NCI-H526 treated with DMSO at 0.1 percent for 48 hours (cell line): ENCODE measurements around the gene EPS8L3.

Source experiments
- DNase-seq: peaks from one replicate; lab custom pipeline; 2025; lab: John Stamatoyannopoulos, UW

The EPS8L3 gene

GRCh38 chr1:109793089-109793485 lies 29.4 kb upstream of the EPS8L3 start:
- no peak for DNase-seq

DNA sequence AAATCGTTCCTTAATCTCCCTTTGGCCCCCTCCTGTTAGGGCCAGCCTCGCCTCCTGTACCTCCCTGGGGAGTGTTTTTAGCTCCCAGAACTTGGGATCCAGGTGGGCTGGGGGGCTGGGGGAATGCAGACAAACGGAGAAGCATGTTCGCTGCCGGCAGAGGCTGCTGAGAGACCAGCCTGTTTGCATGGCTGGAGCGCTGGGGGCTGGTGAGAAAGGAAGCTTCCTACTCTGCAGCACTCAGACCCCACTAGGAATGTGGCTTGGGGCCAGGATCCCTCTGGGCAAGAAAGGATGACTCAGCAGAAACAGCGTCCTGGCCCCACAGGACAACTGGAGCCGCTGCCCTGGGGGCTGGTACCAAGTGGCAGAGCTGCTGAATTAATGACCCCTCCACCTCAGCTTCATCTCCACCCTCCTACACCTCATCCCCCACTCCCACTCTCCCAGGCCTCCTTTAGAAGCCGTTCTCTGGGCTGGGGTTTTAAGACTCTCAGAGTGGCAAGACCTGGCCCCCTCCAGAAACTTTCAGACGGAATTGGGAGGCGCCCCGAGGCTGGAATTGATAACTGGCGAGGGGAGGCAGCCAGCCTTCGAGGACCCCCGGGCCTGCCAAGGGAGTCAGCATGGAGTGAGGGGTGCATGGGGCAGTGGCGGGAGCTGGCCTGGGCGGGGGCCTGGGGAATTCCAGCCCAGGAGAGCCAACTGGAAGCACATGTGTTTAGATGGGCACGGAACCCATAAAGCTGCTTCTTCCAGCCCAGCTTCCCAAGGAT lies 28.5 kb upstream of the EPS8L3 start:
- peak; percentile 11 for DNase-seq

GRCh38 chr1:109791495-109792043 lies 27.8 kb upstream of the EPS8L3 start:
- no peak for DNase-seq

GRCh38 chr1:109790735-109791494 lies 27.2 kb upstream of the EPS8L3 start:
- DNase-seq = no peak

DNA sequence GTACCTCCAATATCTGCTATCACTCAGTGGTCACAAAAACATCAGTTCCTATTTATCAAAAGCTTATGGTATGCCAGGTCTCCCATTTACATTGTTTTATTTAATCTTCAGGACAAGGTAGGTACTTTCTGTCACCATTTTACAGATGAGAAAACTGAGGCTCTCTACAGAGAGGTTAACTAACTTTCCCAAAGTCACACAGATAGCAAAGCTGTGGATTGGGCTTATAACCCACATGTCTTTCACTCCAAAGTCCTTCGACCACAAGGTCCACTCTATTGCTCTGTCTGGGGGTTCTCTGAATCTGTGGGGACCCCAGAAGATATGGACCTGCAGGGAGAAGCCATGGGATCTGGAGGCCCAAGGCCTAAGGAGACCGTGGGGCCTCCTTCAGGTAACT lies 26.6 kb upstream of the EPS8L3 start:
- no peak for DNase-seq

- DNase-seq = no peak
Measured at GRCh38 chr1:109789551-109790180, 25.9 kb upstream of the EPS8L3 start.

DNA sequence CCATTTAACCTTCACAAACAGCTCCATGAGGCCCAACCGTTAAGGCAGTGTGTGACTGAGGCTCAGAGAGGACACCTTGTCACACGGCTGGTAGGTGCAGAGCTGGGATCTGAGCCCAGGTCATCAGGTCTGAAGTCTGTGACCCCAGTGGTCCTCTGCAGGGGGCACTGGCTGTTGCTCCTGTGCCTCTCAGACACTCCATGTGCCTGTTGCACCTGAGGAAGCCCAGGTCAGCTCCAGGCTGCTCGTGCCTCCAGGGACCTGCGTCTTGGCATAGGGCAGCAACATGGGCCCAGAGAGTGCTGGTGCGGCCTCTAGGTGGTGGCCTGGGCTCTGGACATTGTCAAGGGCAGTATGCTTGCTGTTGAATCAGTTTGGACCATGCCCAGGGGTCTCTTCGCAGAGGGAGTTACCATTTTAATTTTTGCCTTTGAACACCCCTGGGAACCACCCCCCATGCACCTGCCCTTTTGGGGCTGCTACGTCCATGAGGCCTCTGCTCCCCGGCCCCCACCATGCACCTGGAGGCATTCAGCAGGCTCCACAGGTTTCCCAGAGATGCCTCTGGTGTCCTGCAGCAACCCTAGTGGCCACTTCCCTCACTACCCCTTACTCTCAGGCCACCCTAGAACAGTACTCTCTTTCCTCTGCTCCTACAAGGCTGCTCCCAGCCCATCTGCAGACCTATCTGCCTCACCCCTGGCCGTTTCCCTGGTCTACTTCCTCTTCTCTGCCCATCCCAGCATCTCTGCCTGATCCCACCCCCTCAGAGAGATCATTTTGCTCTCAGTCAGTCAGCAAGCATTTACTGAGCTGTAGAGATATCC lies 25.2 kb upstream of the EPS8L3 start:
- DNase-seq = no peak

GRCh38 chr1:109787845-109788601 lies 24.3 kb upstream of the EPS8L3 start:
- no peak for DNase-seq

DNA sequence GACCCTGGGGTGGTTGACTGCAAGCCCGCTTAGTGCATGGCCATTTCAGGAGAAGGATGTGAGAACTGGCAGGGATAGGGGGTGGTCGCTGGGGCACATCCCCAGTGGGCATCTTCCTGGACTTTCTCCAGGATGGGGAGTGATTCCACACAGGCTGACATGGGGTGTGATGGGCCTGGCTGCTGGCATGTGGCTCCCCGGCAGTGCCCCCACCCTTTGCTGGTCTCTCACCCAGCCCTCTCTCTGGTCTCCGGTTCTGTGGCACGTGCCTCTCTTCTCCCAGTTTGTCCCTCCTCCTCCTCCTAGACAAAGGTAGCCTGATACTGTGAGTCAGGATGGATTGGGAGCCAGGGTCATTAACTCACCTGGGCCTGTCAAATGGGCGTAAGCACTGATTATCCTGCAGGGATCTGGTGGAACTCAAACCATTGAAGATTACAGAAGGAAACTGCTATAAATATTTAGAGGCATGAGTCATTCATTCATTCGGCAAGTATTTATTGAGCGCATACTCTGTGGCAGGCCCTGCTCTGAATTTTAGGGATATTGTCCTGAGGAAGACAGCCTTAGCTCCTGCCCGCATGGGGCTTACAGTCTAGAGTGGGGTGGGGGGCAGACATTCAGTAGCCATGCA lies 23.6 kb upstream of the EPS8L3 start:
- DNase-seq = no peak

GRCh38 chr1:109786531-109787021 lies 22.9 kb upstream of the EPS8L3 start:
- DNase-seq = no peak

DNA sequence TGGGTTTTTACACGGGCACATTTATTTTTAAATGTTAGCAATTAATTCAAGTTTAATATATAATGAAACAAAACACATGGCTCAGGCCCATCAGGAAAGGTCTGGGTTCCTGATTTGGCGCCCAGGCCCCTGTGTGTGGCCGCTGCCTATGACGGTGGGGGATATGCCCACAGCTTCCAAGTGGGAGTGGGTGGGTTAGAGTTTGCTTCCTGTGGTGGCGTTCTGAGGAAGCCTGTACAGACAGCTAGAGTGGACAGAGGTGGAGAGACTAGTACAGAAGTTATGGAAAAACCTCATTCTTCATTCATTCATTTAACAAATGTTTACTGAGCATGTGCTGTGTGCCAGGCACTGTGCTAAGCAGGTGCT lies 22.4 kb upstream of the EPS8L3 start:
- no peak for DNase-seq

GRCh38 chr1:109785446-109786111 lies 21.9 kb upstream of the EPS8L3 start:
- DNase-seq = no peak

- no peak for DNase-seq
Measured at GRCh38 chr1:109784551-109785252, 21.0 kb upstream of the EPS8L3 start.

GRCh38 chr1:109783436-109783835 lies 19.7 kb upstream of the EPS8L3 start:
- no peak for DNase-seq

GRCh38 chr1:109782927-109783326 lies 19.2 kb upstream of the EPS8L3 start:
- DNase-seq = no peak

- DNase-seq = no peak
Measured at GRCh38 chr1:109782514-109782913, 18.8 kb upstream of the EPS8L3 start.

GRCh38 chr1:109781806-109782205 lies 18.1 kb upstream of the EPS8L3 start:
- DNase-seq = no peak

DNA sequence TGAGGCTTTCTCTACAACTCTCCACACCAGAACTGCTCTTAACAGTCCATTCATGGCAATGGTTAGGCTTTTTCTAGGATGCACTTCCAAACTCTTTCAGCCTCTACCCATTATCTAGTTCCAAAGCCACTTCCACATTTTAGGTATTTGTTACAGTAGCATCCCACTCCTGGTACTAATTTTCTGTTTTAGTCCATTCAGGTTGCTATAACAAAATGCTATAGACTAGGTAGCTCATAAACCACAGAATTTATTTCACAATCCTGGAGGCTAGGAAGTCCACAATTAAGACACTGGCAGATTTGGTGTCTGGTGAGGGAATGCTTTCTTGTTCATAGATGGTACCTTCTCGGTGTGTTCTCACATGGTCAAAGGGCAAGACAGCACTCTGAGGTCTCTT lies 17.3 kb upstream of the EPS8L3 start:
- no peak for DNase-seq

DNA sequence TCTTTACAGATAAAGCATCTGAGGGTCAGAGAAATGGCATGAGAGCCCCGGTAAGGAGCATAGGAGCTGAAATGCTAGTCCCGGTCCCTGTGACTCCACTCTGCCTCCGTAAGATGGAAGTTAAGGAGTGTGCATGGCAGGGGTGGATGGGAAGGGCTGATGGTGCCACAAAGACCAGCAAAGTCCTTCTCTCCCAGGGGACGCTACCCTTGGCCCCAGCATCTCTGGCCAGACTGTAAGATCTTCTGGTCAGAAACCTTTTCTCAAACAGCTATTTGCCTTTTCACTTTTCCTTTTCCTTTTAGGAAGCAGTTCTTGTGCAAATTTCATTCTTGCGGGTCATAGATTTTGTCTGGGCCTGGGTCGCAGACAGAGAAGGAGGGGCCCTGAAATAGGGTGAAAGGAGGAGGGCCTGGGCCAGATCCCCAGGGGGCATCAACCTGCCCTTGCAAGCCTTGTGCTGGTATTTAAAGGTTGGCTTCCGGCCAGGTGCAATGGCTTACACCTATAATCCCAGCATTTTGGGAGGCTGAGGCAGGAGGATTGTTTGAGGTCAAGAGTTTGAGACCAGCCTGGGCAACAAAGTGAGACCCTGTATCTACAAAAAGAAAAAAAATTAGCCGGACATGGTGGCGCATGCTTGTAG lies 14.4 kb upstream of the EPS8L3 start:
- DNase-seq = no peak
